ENCODE data around the gene CKLF. TPM values are rescaled to one million over a fixed set of nuclear protein-coding genes. Genes with fewer than 3 reads are reported as not detected.

Gene CKLF
- total RNA-seq, 1 donor from 2014 or later: 38.0 TPM

DNA sequence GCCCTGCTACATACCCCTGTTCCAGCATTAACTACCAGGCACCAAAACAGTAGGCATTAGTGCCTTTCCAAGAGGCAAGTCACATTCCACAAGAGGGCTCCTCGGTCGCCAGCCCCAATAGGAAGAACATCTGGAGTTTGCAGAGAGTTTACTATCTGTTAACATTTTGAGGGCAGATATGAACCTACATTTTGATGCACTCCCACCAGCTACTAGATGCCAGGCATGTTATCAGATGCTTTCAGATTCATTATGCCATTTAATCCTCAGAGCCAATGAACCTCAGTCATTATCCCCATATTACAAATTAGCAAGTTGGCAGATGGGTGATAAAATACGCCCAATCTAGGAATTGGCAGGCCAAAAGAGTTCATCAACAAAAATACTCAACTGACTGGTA, 22.7 kb downstream of the CKLF start:
- Mint-ChIP-seq H3K9me3 (ENCODE audit: unreplicated experiment) (no peaks in the 10 kb centered on the region), H3K27me3 (ENCODE audit: unreplicated experiment) (peaks cover 10% of the 10 kb centered on the region), H3K4me3 (ENCODE audit: unreplicated experiment) (no peak overlapping the region), H3K36me3 (ENCODE audit: low read depth, unreplicated experiment) (no peaks in the 10 kb centered on the region), H3K4me1 (ENCODE audit: unreplicated experiment) (peaks cover 27% of the 10 kb centered on the region), H3K27ac (ENCODE audit: unreplicated experiment) (no peak overlapping the region)
- no peak for DNase-seq (ENCODE audit: low spot score)
- TF ChIP-seq, protein P1, sequence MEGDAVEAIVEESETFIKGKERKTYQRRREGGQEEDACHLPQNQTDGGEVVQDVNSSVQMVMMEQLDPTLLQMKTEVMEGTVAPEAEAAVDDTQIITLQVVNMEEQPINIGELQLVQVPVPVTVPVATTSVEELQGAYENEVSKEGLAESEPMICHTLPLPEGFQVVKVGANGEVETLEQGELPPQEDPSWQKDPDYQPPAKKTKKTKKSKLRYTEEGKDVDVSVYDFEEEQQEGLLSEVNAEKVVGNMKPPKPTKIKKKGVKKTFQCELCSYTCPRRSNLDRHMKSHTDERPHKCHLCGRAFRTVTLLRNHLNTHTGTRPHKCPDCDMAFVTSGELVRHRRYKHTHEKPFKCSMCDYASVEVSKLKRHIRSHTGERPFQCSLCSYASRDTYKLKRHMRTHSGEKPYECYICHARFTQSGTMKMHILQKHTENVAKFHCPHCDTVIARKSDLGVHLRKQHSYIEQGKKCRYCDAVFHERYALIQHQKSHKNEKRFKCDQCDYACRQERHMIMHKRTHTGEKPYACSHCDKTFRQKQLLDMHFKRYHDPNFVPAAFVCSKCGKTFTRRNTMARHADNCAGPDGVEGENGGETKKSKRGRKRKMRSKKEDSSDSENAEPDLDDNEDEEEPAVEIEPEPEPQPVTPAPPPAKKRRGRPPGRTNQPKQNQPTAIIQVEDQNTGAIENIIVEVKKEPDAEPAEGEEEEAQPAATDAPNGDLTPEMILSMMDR (IDR thresholded peaks at IDR 0.05; ENCODE audit: unreplicated experiment): no peak

DNA sequence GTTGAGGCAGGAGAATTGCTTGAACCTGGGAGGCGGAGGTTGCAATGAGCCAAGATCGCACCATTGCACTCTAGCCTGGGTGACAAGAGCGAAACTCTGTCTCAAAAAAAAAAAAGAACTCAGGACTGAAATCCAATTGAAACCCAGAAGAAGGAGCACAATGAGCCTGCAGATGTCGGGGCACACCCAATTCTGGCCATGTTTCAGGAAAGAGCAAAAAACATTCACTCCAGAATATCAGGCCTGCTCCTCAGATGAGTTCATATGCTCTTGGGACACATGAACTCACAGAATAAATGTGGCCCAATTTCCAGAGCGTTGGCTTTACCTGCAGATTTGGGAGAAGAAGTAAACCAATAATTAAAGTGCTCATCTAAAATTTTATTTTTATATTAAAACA, 23.9 kb downstream of the CKLF start:
- TF ChIP-seq, protein P1 (IDR thresholded peaks at IDR 0.05; ENCODE audit: unreplicated experiment): no peak
- Mint-ChIP-seq H3K36me3 (ENCODE audit: low read depth, unreplicated experiment) (no peaks in the 10 kb centered on the region), H3K9me3 (ENCODE audit: unreplicated experiment) (no peaks in the 10 kb centered on the region), H3K27ac (ENCODE audit: unreplicated experiment) (no peak overlapping the region), H3K4me1 (ENCODE audit: unreplicated experiment) (peaks cover 34% of the 10 kb centered on the region), H3K27me3 (ENCODE audit: unreplicated experiment) (peaks cover 10% of the 10 kb centered on the region), H3K4me3 (ENCODE audit: unreplicated experiment) (no peak overlapping the region)
- DNase-seq (ENCODE audit: low spot score): no peak

DNA sequence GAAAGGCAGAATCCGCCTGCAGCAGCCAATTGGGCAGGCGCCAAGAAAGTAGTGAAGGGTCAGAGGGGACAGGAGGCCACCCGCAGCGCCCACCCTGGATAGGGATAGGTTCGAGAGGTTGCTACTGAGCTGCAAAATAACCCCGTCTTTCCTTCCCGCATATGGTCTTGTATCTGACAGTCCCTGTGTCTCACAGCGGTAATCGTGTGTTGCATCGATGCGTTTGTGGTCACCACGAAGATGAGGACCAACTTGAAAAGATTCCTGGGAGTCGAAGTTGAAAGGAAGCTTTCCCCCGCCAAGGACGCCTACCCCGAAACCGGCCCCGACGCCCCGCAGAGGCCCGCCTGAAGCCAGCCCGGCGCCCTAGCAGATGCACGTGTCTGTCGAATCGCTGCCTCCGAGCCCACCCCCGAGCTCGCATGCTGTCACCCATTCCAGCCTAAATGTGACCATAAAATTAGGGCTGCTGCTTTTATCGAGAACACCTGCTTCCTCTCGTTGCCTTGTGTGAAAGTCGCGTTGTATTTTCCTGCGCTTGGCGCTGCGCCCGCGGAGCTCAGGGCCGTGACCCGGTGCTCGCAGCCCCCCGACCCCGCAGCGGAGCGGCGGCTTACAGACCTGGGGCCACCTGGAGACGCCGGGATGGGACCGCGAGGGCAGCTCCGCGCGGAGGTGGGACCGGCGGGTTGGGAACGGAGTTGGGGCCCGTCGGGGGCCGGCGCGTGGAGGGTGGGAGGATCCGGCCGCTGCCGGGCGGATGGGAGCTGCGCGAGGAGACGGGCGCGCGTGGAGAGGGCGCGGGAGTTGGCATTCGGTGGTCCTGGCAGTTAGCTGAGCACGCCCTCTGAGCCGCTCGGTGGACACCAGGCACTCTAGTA, 26.5 kb downstream of the CKLF start, which contains the start of gene CMTM2:
Gene CMTM2, plus strand, starts transcription at position 813 of the 881 bp plus-strand sequence. CDS start 145 bp downstream, outside the sequence.
- no peak within 1 kb of the TSS for H3K27ac Mint-ChIP-seq (ENCODE audit: unreplicated experiment)
- peaks cover 10% of the 10 kb centered on the region for H3K27me3 Mint-ChIP-seq (ENCODE audit: unreplicated experiment)
- DNase-seq (ENCODE audit: low spot score): no peak
- H3K4me3 Mint-ChIP-seq (ENCODE audit: unreplicated experiment): no peak within 1 kb of the TSS
- no peaks in the 10 kb centered on the region for H3K36me3 Mint-ChIP-seq (ENCODE audit: low read depth, unreplicated experiment)
- TF ChIP-seq, protein P1 (IDR thresholded peaks at IDR 0.05; ENCODE audit: unreplicated experiment): no peak
- H3K4me1 Mint-ChIP-seq (ENCODE audit: unreplicated experiment): peaks cover 43% of the 10 kb centered on the region
- H3K9me3 Mint-ChIP-seq (ENCODE audit: unreplicated experiment): no peaks in the 10 kb centered on the region

- no peak for DNase-seq (ENCODE audit: low spot score)
- H3K9me3 Mint-ChIP-seq (ENCODE audit: unreplicated experiment): no peaks in the 10 kb centered on the region
- no peaks in the 10 kb centered on the region for H3K36me3 Mint-ChIP-seq (ENCODE audit: low read depth, unreplicated experiment)
- H3K4me1 Mint-ChIP-seq (ENCODE audit: unreplicated experiment): peaks cover 54% of the 10 kb centered on the region
- peaks cover 11% of the 10 kb centered on the region for H3K27me3 Mint-ChIP-seq (ENCODE audit: unreplicated experiment)
- TF ChIP-seq, protein P1 (IDR thresholded peaks at IDR 0.05; ENCODE audit: unreplicated experiment): no peak
- no peak overlapping the region for H3K27ac Mint-ChIP-seq (ENCODE audit: unreplicated experiment)
- H3K4me3 Mint-ChIP-seq (ENCODE audit: unreplicated experiment): no peak overlapping the region
Observed at GRCh38 chr16:66580605-66581209, 28.3 kb downstream of the CKLF start.
